HG03521 (cell line): ENCODE measurements around the gene STPG1.

Experiments
- ATAC-seq: cut with Tn5 transposase; IDR thresholded peaks from one replicate; pipeline ENCODE4 v1.9.1; 2021; ENCODE audit warnings: mild to moderate bottlenecking, moderate library complexity; ENCODE audit not compliant: unreplicated experiment

STPG1 gene

GRCh38 chr1:24393892-24394291, 19.7 kb downstream of the STPG1 start:
- no peak for ATAC-seq

DNA sequence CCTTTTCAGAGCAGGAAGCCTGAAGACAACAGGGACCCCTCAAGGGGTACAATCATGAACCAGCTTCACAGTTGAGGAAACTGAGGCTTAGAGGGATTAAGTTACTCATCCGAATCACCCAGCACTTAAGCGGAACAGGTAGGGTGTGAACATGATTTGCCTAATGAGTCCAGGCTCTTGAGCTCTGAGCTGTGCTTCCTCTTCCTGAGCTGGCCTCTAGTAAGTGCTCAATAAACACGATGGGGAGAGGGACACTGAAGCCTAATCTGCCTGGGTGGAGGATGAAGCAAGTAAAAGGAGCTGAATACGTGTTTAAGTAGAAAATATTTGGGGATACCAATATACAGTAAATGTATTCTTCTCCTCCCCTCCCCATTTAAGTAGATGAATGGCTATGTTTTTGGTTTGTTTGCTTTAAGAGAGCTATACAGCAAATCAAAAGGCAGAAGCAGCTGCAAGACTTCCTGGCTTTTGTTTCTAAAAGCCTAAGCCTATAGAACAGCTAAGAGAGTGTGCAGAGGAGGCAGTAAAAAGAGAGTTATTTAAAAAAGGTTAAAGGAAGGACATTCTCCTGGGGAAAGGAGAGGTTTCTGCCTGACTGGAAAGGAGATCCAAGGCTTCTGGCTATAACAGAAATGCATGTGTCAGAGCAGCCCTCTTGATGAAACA, 20.5 kb downstream of the STPG1 start:
- no peak for ATAC-seq

DNA sequence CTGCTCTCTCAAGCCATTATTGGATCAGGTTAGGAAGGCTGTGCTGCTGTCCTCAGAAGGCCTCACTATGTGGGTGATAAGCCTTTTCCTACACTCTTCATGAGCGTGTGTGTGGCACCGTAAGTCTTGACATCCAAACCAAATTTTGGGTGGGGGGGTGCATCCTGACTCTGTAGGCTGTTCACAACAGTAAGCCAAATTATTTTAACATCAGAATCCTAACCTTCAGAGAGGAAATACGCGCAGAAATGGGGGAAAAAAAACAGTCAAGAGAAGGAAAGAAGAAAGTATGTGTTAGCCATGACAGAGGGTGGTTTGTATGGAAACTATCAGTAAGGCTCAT, 21.0 kb downstream of the STPG1 start:
- no peak for ATAC-seq

DNA sequence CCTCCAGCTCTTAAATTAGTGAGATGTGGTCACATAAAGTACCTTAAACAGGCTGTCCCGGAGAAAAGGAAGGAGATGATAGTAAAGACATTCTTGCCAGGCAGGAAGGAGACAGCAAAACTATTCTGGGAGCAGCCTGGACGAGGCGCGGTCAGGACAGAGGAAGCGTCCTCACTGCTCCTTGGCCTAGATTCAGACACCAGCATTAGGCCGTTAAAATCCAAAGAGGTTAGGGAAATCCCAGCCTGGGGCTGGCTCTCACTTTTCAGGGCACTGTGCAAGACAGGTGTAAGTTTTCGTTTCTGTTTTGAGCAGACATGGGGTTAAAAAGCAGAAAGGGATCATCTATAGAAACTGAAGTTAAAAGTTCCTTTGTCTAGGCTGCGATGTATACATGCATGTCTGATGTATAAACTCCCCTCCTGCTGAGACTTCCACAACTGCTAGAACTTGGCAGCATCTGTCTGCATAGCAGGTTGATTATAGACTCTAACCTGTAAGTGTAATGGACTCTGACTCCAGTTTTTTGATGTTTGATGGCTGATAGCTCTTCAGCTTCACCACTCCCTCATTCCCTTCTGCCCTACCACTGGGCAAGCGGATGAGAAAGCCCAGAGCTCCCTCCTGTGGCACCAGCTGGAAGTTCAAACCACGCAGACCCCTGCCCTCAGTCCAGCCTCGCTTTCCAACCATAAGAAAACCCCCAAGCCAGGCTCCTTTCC, 21.5 kb downstream of the STPG1 start:
- peak; percentile 68 for ATAC-seq

GRCh38 chr1:24390924-24391782, 22.4 kb downstream of the STPG1 start:
- no peak for ATAC-seq

DNA sequence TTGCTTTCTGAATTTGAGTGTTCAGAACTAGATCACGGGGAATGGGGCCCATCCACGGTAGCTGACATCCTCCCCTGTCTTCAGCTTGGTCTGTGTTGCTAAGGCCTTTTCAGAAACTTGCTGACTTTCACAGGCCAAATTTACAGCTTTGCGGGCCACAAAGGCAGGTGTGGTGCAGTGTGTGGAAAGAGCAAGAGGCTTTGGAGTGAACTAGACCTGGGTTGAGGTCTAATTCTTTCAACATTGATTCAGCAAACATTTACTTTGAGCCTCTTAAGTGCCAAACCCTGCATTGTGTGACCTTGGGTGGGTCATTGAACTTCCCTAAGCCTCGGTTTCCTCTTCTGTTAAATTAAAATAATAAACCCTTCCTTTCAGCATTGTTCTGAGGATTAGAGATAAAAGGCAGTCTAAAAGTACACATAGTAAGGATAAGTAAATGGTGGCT, 24.3 kb downstream of the STPG1 start:
- no peak for ATAC-seq

GRCh38 chr1:24388331-24388885, 25.2 kb downstream of the STPG1 start:
- no peak for ATAC-seq

GRCh38 chr1:24387636-24388175, 25.9 kb downstream of the STPG1 start:
- ATAC-seq, result no peak

DNA sequence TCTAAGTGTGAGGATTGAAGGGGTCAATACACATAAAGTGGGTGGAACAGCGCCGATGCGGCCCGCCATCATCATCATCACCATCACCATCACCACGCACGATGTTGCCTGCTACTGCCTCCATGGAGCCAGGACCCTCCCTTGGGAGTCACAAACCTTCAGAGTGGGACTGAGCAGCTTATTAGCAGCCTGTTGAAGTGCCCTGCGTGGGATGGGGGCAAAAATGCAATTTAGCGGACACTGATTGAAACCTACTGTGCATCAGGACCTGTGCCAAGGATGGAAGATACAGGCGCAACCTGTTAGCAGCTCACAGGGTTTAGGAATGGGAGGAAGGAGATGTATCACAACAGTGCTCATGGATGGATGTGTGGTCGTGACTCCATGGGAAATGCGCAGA, 26.7 kb downstream of the STPG1 start:
- ATAC-seq, result no peak

- ATAC-seq, result no peak
Observed at GRCh38 chr1:24386241-24386640, 27.3 kb downstream of the STPG1 start.

DNA sequence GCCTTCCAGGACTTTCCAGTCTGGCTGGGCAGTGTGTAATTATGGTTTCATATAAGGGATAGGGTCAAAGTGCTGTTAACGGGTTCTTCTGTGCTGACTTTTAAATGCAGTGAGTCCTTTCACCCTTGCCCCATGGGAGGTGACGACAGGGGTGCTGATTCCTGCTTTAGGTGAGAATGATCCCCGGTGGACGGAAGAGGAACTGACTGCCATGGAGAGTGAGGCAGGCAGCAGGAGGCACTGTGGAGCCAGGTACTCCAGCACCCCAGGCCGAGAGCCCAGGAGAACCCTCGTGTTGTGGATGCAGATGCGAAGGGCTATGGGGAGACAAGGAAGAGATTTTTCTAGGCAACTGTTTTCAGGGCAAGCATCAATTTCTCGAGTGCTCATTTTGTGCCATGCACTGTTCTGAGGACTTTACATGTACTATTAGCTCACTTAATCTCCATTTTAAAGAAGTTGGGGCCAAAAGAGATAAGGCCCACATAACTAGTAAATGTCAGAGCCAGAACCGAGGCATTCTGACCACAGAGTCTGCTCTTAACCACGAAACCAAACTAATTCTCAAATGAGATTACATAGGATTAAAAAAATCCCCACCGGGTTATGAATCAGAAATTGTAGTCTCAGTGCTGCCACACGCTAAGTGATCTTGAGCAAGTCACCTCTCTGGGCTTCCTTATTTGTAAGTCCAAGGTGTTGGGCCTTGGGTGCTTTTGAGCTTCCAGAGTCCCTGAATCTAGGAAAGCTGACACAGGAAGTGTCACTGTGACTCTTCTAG, 28.2 kb downstream of the STPG1 start:
- no peak for ATAC-seq

- ATAC-seq, result no peak
Observed at GRCh38 chr1:24384251-24385090, 29.1 kb downstream of the STPG1 start.

GRCh38 chr1:24383381-24383940, 30.1 kb downstream of the STPG1 start:
- no peak for ATAC-seq

GRCh38 chr1:24382165-24382577, 31.4 kb downstream of the STPG1 start:
- ATAC-seq, result no peak

DNA sequence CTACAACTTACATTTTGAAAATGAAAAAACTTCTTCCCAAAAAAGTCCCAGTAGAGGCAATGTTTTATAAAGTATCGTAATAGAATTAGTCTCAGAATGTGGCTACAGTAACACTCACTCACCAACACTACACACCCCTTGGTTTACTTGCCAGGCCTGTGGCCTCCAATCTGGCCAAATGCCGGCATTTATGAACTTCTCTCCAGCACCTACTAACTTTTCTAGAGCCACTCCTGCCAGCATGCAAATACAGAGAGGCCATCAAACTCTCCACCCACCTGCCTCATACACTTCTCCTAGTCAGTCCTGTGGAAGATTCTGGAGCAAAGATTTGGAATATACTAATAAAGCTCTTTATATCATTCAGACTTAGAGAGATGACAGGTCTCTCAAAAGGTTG, 32.3 kb downstream of the STPG1 start:
- ATAC-seq, result no peak

DNA sequence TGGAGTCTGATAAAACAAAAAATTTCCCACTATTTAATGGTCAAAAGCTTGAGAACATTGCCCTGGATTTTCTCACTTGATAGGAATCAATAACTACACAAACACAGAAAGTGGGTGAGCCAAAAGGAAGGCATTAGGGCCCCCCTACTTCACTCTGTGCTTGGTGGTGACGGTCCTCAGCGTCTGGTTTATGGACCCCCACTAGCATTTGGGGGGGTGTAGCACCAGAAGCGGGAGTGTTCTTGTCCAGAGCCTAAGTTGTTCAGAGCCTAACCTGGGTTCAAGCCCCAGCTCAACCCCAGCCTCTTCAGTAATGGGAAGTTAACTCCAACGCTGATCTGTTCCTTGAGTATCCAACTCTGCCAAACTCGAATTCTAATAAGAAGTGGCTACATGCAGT, 33.1 kb downstream of the STPG1 start:
- ATAC-seq, result no peak

DNA sequence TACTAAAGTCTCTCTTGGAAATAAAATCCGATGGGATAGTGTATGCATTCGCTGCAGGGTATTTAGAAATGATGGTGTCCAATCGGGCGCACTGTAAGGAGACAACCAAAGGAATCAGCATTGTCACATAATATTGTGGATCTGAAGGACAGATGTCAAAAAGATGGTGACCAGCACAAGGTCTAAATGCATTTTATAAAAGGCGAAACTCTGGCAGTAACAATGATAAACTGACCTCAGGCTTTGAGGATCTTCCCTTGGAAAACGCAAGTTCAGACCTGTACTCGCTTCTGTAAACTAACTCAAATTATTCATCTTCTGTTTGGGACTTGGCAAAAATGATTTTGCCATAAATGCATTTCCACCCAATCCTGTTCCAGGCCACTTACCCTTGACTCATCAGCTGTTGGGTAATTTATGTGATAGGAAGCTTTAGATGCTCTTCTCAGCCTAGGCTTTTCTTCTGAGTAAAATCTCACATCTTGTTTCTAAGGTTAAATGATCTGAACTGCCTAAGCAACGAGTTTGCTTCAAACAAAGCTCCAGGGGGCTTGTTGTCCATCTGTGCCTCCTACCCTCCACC, 33.8 kb downstream of the STPG1 start:
- ATAC-seq, result no peak

DNA sequence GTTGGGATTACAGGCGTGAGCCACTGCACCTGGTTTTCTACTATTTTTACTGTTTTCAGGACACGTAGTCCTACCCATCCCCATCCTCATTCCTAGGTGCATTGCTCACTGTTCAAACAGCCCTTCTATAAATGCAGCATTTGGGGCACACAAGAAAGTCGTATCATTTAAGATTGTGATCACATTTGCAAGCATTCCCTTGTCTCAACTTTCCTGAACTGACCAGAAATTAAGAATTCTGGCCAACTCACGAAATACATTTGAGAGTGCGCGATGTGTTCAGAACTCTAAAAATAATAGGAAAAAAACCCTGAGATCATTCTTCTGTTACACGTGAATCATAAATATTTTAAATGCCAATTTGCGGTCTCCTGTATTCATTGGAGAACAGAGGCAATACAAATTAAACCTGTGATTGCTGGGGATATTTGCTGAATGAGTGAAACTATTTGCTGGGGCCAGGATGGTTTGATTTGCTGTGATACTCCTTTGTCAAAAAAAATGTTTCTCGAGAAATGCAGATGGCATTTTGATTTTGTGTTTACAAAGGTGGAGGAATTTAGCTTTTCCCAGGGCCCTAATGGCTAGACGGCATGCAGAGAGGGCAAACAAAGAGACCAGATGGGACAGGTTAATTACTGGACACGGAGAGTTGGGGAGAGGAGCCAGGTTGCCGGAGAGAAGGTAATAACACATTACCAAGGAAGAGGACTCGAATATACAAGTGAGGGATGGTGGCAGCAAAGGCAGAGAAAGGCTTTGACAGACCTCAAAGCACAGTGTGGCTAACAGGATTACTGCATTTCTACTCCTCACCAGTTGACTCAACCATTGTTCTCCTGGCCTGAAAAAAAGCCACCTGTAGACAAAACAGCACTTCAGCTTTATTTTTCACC, 38.4 kb downstream of the STPG1 start:
- no peak for ATAC-seq
